HG02623 (cell line): ENCODE measurements around the gene FUCA1.
"Not testable (repeated sequence)": the region's sequence is repeated elsewhere in the genome, so short reads cannot be mapped to it uniquely, and the experiment has no call there.

Source experiments
- ATAC-seq: cut with Tn5 transposase; IDR thresholded peaks from one replicate; pipeline ENCODE4 v1.9.1; 2021; ENCODE audit warnings: moderate library complexity; ENCODE audit not compliant: unreplicated experiment

Gene FUCA1

DNA sequence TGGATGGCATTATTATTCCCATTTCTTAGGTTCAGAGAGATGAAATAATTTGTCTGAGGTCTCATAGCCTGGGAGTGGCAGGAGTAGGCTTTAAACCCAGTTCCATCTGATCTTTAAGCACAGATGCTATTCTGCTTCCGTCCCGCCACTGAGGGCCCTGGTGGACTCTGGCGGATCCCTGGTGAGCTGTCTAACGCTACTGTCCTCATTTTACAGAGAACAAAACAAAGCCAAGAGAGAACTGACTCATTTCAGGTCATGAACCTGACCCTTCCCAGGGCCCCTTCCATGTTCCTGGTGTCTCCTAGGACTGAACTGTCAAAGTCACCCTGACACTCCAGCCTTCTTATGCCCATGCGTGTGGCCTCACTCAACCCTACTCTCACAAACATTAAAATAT lies 64.4 kb downstream of the FUCA1 start:
- ATAC-seq: no peak

GRCh38 chr1:23802809-23803342 lies 65.2 kb downstream of the FUCA1 start:
- not testable (repeated sequence) for ATAC-seq

GRCh38 chr1:23801876-23802275 lies 66.2 kb downstream of the FUCA1 start:
- no peak for ATAC-seq

DNA sequence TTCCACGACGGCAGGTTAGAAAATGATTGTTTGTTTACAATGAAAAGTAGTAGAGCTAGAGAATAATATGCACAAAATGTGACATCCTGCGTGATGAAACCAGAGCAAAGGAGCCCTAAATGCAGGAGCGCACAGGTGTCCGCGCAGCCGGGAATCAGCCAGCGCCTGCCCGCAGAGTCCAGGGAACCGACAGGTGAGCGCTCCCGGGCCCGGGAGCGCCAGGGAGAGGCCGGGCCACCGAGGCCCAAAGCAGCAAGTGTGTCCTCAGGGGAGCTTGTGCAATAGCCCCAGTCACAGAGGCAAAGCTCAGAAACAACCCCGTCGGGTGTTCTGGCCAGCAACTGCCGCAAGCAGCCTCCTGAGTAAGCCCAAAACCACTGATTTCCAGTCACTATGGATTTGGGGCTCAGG lies 66.7 kb downstream of the FUCA1 start:
- ATAC-seq: no peak

GRCh38 chr1:23800400-23801337 lies 67.4 kb downstream of the FUCA1 start, which contains the start of gene GALE:
GALE (minus strand) TSS chr1:23800754; CDS start chr1:23799007, 1,747 bp downstream.
- peak; percentile 76 for ATAC-seq

GRCh38 chr1:23799570-23800399 lies 68.3 kb downstream of the FUCA1 start:
- ATAC-seq: peak; percentile 3

GRCh38 chr1:23799255-23799569 lies 68.9 kb downstream of the FUCA1 start:
- ATAC-seq: no peak

DNA sequence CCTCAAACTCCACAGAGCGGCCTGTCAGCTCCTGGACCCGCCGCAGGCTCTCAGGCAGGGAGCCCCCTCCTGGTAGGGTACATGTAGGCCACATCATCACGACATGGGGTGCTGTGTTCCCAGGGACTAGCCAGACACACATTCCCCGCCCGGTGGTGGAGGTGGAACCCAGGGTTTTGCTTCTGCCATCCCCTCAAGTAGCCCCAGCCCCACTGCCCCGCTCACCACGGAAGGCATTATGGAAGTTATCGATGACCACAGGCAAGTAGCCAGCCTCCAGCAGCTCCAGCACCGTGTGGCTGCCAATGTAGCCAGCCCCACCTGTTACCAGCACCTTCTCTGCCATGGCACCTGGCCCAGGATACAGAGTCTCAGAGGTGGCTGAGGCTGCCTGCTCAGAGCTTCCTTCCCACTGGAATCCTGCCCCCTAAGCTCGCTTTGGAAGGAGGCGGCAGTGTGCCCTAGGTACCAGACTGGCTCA lies 69.4 kb downstream of the FUCA1 start:
- no peak for ATAC-seq

DNA sequence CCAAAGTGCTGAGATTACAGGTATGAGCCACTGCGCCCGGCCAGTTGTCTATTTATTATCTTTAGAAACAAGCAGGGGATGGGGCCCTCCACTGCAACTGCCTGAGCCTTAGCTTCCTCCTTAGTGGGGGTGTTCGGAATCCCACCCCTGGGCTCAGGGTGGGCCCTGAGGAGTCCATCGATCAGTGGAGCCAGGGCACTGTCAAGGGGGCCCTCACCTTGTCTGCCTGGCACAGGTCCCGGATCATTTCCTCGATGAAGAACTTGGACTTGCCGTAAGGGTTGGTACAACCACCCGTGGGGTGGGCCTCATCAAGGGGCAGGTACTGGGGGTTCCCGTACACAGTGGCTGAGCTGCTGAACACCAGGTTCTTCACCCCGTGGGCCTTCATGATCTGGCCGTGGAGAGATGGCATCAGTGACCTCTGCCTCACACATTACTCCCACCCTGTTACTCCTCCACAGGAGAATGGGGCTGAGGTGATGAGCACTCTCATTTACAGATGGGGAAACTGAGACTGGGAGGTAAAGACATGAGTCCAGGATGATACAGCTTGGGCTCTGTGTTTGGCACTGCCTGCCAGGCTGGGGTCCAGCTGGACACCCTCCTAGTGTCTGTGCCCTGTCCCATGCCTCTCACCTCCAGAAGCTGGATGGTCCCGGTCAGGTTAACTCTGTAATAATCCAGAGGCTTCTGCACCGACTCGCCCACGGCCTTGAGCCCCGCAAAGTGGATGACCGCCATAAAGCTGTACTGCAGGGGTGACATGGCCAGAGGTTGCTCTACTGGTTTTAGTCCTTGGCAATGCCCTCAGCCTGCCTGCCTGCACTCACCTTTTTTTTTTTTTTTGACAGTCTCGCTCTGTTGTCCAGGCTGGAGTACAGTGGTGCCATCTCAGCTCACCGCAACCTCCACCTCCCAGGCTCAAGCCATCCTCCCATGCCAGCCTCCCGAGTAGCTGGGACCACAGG lies 70.3 kb downstream of the FUCA1 start:
- ATAC-seq: no peak

- ATAC-seq: no peak
Measured at GRCh38 chr1:23796466-23797271, 71.4 kb downstream of the FUCA1 start.

DNA sequence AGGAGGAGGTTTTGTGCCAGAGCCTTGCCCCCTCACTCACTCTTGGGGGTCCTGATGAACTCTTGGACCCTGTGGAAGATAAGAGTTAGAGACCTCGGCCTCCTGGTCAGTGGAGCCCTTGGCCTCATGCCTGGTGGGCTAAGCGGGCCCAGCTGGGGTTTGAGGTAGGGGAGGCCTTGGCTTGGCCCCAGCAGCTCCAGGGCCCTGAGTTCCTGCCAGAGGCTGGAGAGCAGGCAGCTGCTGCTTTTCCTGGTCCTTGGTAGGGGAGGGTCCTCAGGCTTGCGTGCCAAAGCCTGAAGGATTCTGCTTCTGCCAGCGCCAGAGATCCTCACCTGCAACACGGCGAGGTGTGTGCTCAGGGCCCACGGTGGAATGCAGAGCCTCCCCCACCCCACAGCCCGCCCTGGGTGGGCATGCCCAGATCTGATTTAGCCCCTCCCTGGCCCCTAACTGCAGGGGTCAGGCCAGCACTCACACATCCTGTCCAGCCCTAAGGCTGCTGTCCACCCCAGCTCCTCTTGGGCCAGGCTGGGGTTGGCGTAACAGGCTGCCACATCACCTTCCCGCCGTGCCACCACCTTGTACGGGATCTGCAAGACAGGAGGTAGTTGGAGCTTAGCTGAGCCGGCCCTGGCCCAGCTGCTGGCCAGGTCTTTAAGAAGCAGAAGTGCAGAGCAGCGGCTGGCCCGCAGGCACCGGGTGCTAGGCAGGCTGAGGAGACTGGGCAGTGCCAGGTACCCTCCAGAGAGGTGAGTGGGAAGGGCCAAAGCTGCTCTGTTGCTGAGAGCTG lies 72.2 kb downstream of the FUCA1 start:
- no peak for ATAC-seq
